PFSK-1 (cell line): Measurements from ENCODE around the gene BPIFA1.

Experiments used
- POLR2AphosphoS5 ChIP-seq: IDR thresholded peaks from 2 replicates; pipeline ENCODE4 v1.6.1; 2012; ENCODE audit warnings: low read depth, mild to moderate bottlenecking, control low read depth, low read length, moderate library complexity
- REST ChIP-seq, 2 experiments: IDR thresholded peaks; 2 replicates each; pipeline versions ENCODE4 v1.6.1 to v1.8.0; 2011 to 2012; ENCODE audit warnings: low read depth in 2 of 2, low read length in 2 of 2, control low read depth in 1 of 2, inconsistent platforms in 1 of 2, mild to moderate bottlenecking in 1 of 2, moderate library complexity in 1 of 2; ENCODE audit not compliant: insufficient read depth in 1 of 2
- TAF1 ChIP-seq: IDR thresholded peaks from 2 replicates; pipeline ENCODE4 v1.6.1; 2012; ENCODE audit warnings: low read length, control low read depth, borderline replicate concordance; ENCODE audit not compliant: insufficient read depth

DNA sequence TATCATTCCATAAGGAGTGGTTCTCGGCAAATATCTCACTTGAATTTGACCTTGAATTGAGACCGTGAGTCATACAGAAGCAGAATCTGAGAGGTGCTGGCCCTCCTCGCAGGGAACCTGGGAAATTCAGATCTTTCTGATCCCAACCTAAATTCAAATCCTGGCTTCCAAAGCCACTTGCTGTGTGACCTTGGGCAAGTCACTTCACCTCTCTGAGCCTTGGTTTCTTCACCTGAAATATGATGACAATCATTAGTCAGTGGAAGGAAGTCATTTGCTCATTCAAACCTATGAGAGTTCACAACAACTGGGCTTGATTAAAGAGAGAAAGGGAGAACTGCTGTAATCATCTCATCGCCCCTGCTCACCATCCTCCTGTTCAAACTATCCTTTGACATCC is 11.4 kb upstream of the BPIFA1 start:
- no peak for TF ChIP-seq TAF1
- TF ChIP-seq REST (IDR thresholded peaks at IDR 0.05; ENCODE audit: insufficient read depth in 1 of 2, low read depth in 2 of 2, low read length in 2 of 2) = no peak
- TF ChIP-seq POLR2AphosphoS5 = no peak
